Stimulated activated CD8-positive, alpha-beta memory T cell treated with anti-CD3 and anti-CD28 coated beads, Interleukin-4, amount 100 ng/mL, for 48 hours (primary cell): ENCODE measurements around the gene ST6GAL2.

Source experiments
- DNase-seq: peaks from one replicate; pipeline ENCODE4 v3.0.0-alpha.2; 2020

ST6GAL2 gene

GRCh38 chr2:106885971-106886915, at the start of gene ST6GAL2:
Gene ST6GAL2, minus strand, starts transcription at chr2:106886167. Its CDS starts 42,190 bp downstream, at chr2:106843977.
- DNase-seq: no peak

GRCh38 chr2:106932644-106933043, 46.7 kb upstream of the ST6GAL2 start:
- no peak for DNase-seq

GRCh38 chr2:106931717-106932335, 45.9 kb upstream of the ST6GAL2 start:
- DNase-seq: no peak

- no peak for DNase-seq
Measured at GRCh38 chr2:106921451-106921850, 35.5 kb upstream of the ST6GAL2 start.

- DNase-seq: no peak
Measured at GRCh38 chr2:106919012-106919411, 33.0 kb upstream of the ST6GAL2 start.

GRCh38 chr2:106904242-106904641, 18.3 kb upstream of the ST6GAL2 start:
- no peak for DNase-seq

- no peak for DNase-seq
Measured at GRCh38 chr2:106899786-106900530, 14.0 kb upstream of the ST6GAL2 start.

GRCh38 chr2:106894545-106894944, 8.6 kb upstream of the ST6GAL2 start:
- DNase-seq: no peak

- DNase-seq: no peak
Measured at GRCh38 chr2:106892048-106892447, 6.1 kb upstream of the ST6GAL2 start.

GRCh38 chr2:106890606-106891005, 4.6 kb upstream of the ST6GAL2 start:
- no peak for DNase-seq

GRCh38 chr2:106886916-106887758, 1.2 kb upstream of the ST6GAL2 start:
- no peak for DNase-seq

GRCh38 chr2:106885329-106885728, 638 bp downstream of the ST6GAL2 start:
- no peak for DNase-seq

GRCh38 chr2:106882673-106883072, 3.3 kb downstream of the ST6GAL2 start:
- DNase-seq: no peak

- DNase-seq: no peak
Measured at GRCh38 chr2:106878206-106878605, 7.8 kb downstream of the ST6GAL2 start.

- no peak for DNase-seq
Measured at GRCh38 chr2:106876699-106877098, 9.3 kb downstream of the ST6GAL2 start.

- no peak for DNase-seq
Measured at GRCh38 chr2:106869512-106870275, 16.3 kb downstream of the ST6GAL2 start.

- DNase-seq: no peak
Measured at GRCh38 chr2:106868275-106868674, 17.7 kb downstream of the ST6GAL2 start.

GRCh38 chr2:106867196-106867953, 18.6 kb downstream of the ST6GAL2 start:
- DNase-seq: no peak

GRCh38 chr2:106866641-106867040, 19.3 kb downstream of the ST6GAL2 start:
- no peak for DNase-seq

- DNase-seq: no peak
Measured at GRCh38 chr2:106864051-106864450, 21.9 kb downstream of the ST6GAL2 start.

- DNase-seq: no peak
Measured at GRCh38 chr2:106863387-106863786, 22.6 kb downstream of the ST6GAL2 start.
